Posterior vena cava (tissue), 2 donors: ENCODE results near the gene CFDP1. TPM values are rescaled to one million over a fixed set of nuclear protein-coding genes. Genes with fewer than 3 reads are reported as not detected.
A peak's percentile ranks its signal among the peaks of the same experiment; 100 is the strongest.
"Not testable (repeated sequence)": the region's sequence is repeated elsewhere in the genome, so short reads cannot be mapped to it uniquely, and the experiment has no call there.

Experiments used
- DNase-seq: peaks from one replicate; pipeline ENCODE4 v3.0.0-alpha.2; 2020; ENCODE audit warnings: low spot score
- intact Hi-C, 2 donors: fragments of 100-400 bp; cut with DNase I; formaldehyde crosslinking; loops; one replicate each; pipeline versions ENCODE4 v1.14.1 to v1.14.2; 2022 to 2023
- long read RNA-seq, 2 donors: library from polyadenylated mRNA; unstranded; transcript quantifications; one replicate each; pipeline ENCODE4 v2.0.0, GENCODE V29; 2020 to 2021
- total RNA-seq, 2 donors: library from RNA; stranded (reverse); fragmentation: NEBNext Ultra II Directional; extraction: Animal tissue kit (Norgen Biotek cat#: 25700); gene quantifications; one replicate each; pipeline ENCODE4 v1.2.1, GENCODE V29; 2021
- donor health status: DM: yes; HTN: yes; CAD: no.
- donor health status: DM: yes; HTN: yes; CAD: no.

Gene CFDP1
- 10 to 100 TPM; 45.3 to 54.4 TPM for total RNA-seq
- long read RNA-seq, donor 1, transcript CFDP1-201 (7 exons, 1,275 nt) = major isoform, 13 of 16 reads
- long read RNA-seq, donor 1, partial matches to known transcripts = 2 of 16 reads
- long read RNA-seq, donor 1, other reads (novel, unspliced or antisense) = 1 of 16 reads
- long read RNA-seq, donor 2, transcript CFDP1-201 (7 exons, 1,275 nt) = major isoform, 63 of 79 reads
- long read RNA-seq, donor 2, partial matches to known transcripts = 2 of 79 reads
- long read RNA-seq, donor 2, other reads (novel, unspliced or antisense) = 12 of 79 reads

- intact Hi-C loops = no loop called here
- peak; percentile 99 for DNase-seq
These were observed at the start of gene CFDP1 for GRCh38 chr16:75432828-75433731. CFDP1 (minus strand) TSS chr16:75433503; CDS start chr16:75433352, 151 bp downstream.

- intact Hi-C loops = no loop called here
- peak; percentile 47 for DNase-seq
These were observed 49.3 kb upstream of the CFDP1 start for GRCh38 chr16:75482434-75483205.

GRCh38 chr16:75481475-75481874 is 48.2 kb upstream of the CFDP1 start:
- intact Hi-C loops = no loop called here
- peak; percentile 70 for DNase-seq

GRCh38 chr16:75479421-75479990 is 46.2 kb upstream of the CFDP1 start:
- DNase-seq = peak; percentile 74
- intact Hi-C loops = loop anchor here in 1 of 2 donors (10.0 kb wide), 1 partner anchor 285 kb away; no protein-coding TSS in a partner anchor

- intact Hi-C loops = loop anchor here in 1 of 2 donors (10.0 kb wide), 1 partner anchor 286 kb away; no protein-coding TSS in a partner anchor
- peak; percentile 66 for DNase-seq
These were observed 45.4 kb upstream of the CFDP1 start for GRCh38 chr16:75478480-75479345.

GRCh38 chr16:75477680-75478473 is 44.6 kb upstream of the CFDP1 start:
- intact Hi-C loops = loop anchor here in 1 of 2 donors (10.0 kb wide), 1 partner anchor 287 kb away; no protein-coding TSS in a partner anchor

GRCh38 chr16:75476817-75477216 is 43.5 kb upstream of the CFDP1 start:
- intact Hi-C loops = loop anchor here in 1 of 2 donors (10.0 kb wide), 1 partner anchor 288 kb away; no protein-coding TSS in a partner anchor
- peak; percentile 11 for DNase-seq

More at GRCh38 chr16:75477680-75478473, 44.6 kb upstream of the CFDP1 start:
- DNase-seq = peak; percentile 77

- intact Hi-C loops = loop anchor here in 1 of 2 donors (10.0 kb wide), 1 partner anchor 289 kb away; no protein-coding TSS in a partner anchor
- peak; percentile 47 for DNase-seq
These were observed 42.1 kb upstream of the CFDP1 start for GRCh38 chr16:75475420-75475847.

GRCh38 chr16:75472908-75473877 is 39.9 kb upstream of the CFDP1 start:
- DNase-seq = peak; percentile 44
- intact Hi-C loops = loop anchor here in 1 of 2 donors (10.0 kb wide), 1 partner anchor 292 kb away; no protein-coding TSS in a partner anchor

- intact Hi-C loops = loop anchor here in 1 of 2 donors (10.0 kb wide), 1 partner anchor 293 kb away; no protein-coding TSS in a partner anchor
- peak; percentile 71 for DNase-seq
These were observed 38.7 kb upstream of the CFDP1 start for GRCh38 chr16:75471723-75472633.

GRCh38 chr16:75466760-75467159 is 33.5 kb upstream of the CFDP1 start:
- no peak for DNase-seq
- intact Hi-C loops = no loop called here

GRCh38 chr16:75464122-75464918 is 31.0 kb upstream of the CFDP1 start, which contains the start of gene TMEM170A:
TMEM170A (minus strand) TSS chr16:75464689; CDS start chr16:75464600, 89 bp downstream.
- intact Hi-C loops = no loop called here
- DNase-seq = peak; percentile 100

GRCh38 chr16:75463389-75464121 is 30.3 kb upstream of the CFDP1 start:
- intact Hi-C loops = not testable (repeated sequence)

More at GRCh38 chr16:75463389-75464121, 30.3 kb upstream of the CFDP1 start:
- DNase-seq = peak; percentile 32
